Ovary (tissue), 3 donors: ENCODE data around the gene PTCRA.

Experiments used
- EP300 ChIP-seq: sonication (generic); formaldehyde crosslinking; IDR thresholded peaks from one replicate; pipeline ENCODE4 v1.6.1; 2017; ENCODE audit warnings: antibody characterized with exemption
- TF ChIP-seq, protein P1 (sequence below), 3 donors: fragments of 450-650 bp in 2 of 3; fragments of 200-600 bp in 1 of 3; IDR thresholded peaks; one replicate each; pipeline versions ENCODE4 v1.5.1 to v1.8.0; 2016 to 2022; ENCODE audit warnings: antibody characterized with exemption in 3 of 3, mild to moderate bottlenecking in 1 of 3
- donor health status: DM: no; HTN: no; CAD: no.

DNA sequence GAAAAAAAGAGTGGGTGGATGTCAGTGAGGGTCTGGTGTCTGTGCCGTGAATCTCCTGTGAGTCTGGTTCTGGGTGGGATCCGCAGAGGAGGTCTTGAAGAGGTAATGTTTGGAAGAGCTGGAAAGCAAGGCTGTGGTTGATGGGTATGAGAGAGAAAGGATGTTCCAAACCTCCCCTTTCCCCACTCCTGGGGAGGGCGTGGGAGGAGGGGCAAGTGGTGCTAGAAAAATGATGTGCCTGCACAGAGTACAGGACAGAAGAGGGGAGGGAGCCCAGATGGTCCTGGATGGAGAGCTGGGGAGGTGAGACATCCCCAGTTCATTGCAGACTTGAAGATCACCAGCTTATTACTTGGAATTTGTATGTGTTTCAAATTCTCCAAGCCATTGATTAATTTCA, 16.6 kb downstream of the PTCRA start:
- no peak for TF ChIP-seq EP300
- TF ChIP-seq, protein P1, sequence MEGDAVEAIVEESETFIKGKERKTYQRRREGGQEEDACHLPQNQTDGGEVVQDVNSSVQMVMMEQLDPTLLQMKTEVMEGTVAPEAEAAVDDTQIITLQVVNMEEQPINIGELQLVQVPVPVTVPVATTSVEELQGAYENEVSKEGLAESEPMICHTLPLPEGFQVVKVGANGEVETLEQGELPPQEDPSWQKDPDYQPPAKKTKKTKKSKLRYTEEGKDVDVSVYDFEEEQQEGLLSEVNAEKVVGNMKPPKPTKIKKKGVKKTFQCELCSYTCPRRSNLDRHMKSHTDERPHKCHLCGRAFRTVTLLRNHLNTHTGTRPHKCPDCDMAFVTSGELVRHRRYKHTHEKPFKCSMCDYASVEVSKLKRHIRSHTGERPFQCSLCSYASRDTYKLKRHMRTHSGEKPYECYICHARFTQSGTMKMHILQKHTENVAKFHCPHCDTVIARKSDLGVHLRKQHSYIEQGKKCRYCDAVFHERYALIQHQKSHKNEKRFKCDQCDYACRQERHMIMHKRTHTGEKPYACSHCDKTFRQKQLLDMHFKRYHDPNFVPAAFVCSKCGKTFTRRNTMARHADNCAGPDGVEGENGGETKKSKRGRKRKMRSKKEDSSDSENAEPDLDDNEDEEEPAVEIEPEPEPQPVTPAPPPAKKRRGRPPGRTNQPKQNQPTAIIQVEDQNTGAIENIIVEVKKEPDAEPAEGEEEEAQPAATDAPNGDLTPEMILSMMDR (IDR thresholded peaks at IDR 0.05): no peak
